Neuronal stem cell (in vitro differentiated cells): Measurements from ENCODE around the gene FXYD6.

Experiments
- DNase-seq: peaks from one replicate; pipeline ENCODE4 v3.0.0-alpha.2; 2013; ENCODE audit warnings: low spot score
- H2AFZ ChIP-seq: one replicate; pipeline ENCODE4 v1.6.1; 2013; ENCODE audit warnings: mild to moderate bottlenecking, low read length, inconsistent platforms
- H2AK5ac ChIP-seq: 2 replicates; pipeline ENCODE4 v1.6.1; 2013; ENCODE audit warnings: low read depth, mild to moderate bottlenecking, inconsistent platforms, low read length, moderate library complexity, mixed read lengths
- H2BK120ac ChIP-seq: 2 replicates; pipeline ENCODE4 v1.6.1; 2013; ENCODE audit warnings: low read depth, mild to moderate bottlenecking, inconsistent platforms, low read length, moderate library complexity, mixed read lengths
- H2BK12ac ChIP-seq: one replicate; pipeline ENCODE4 v1.6.1; 2013; ENCODE audit warnings: low read length, inconsistent platforms
- H2BK15ac ChIP-seq: 2 replicates; pipeline ENCODE4 v1.6.1; 2013; ENCODE audit warnings: mild to moderate bottlenecking, low read length, inconsistent platforms, mixed read lengths
- H2BK5ac ChIP-seq: one replicate; pipeline ENCODE4 v1.6.1; 2013; ENCODE audit warnings: inconsistent platforms, mild to moderate bottlenecking, low read length, moderate library complexity
- H3K14ac ChIP-seq: one replicate; pipeline ENCODE4 v1.6.1; 2013; ENCODE audit warnings: low read length, inconsistent platforms
- H3K18ac ChIP-seq: 2 replicates; pipeline ENCODE4 v1.6.1; 2013; ENCODE audit warnings: low read length, inconsistent platforms
- H3K23ac ChIP-seq: 2 replicates; pipeline ENCODE4 v1.6.1; 2013; ENCODE audit warnings: low read depth, mild to moderate bottlenecking, mixed read lengths, low read length, inconsistent platforms; ENCODE audit not compliant: poor library complexity
- H3K27ac ChIP-seq: replicated peaks from 3 replicates; pipeline ENCODE4 v1.5.1; 2013; ENCODE audit warnings: low read length, inconsistent platforms
- H3K27me3 ChIP-seq, 3 experiments: 2 replicates each; pipeline ENCODE4 v1.6.1; 2013; ENCODE audit warnings: low read length in 3 of 3, mild to moderate bottlenecking in 2 of 3, inconsistent platforms in 1 of 3, low read depth in 1 of 3, mixed read lengths in 1 of 3, moderate library complexity in 1 of 3; ENCODE audit not compliant: control insufficient read depth in 3 of 3, insufficient read depth in 3 of 3
- H3K36me3 ChIP-seq, 2 donors: replicated peaks in 1 of 2; 2 replicates each; pipeline ENCODE4 v1.6.1; 2013; ENCODE audit warnings: low read length in 2 of 2; ENCODE audit not compliant: control insufficient read depth in 2 of 2, insufficient read depth in 2 of 2
- H3K4ac ChIP-seq: 2 replicates; pipeline ENCODE4 v1.6.1; 2013; ENCODE audit warnings: inconsistent platforms, mild to moderate bottlenecking, low read length, moderate library complexity
- H3K4me1 ChIP-seq, 2 donors: 1 replicate in 1 of 2; 2 replicates in 1 of 2; pipeline ENCODE4 v1.6.1; 2013; ENCODE audit warnings: low read length in 2 of 2, low read depth in 1 of 2; ENCODE audit not compliant: control insufficient read depth in 2 of 2, insufficient read depth in 1 of 2
- H3K4me2 ChIP-seq: one replicate; pipeline ENCODE4 v1.6.1; 2013; ENCODE audit warnings: mild to moderate bottlenecking, low read length, inconsistent platforms; ENCODE audit not compliant: insufficient read depth, poor library complexity, severe bottlenecking
- H3K4me3 ChIP-seq, 2 donors: 2 replicates each; pipeline ENCODE4 v1.5.1; 2013; ENCODE audit warnings: low read length in 2 of 2, mild to moderate bottlenecking in 2 of 2, inconsistent platforms in 1 of 2, moderate library complexity in 1 of 2
- H3K79me1 ChIP-seq: one replicate; pipeline ENCODE4 v1.6.1; 2013; ENCODE audit warnings: low read depth, mild to moderate bottlenecking, inconsistent platforms, low read length, moderate library complexity
- H3K9ac ChIP-seq: one replicate; pipeline ENCODE4 v1.6.1; 2013; ENCODE audit warnings: mild to moderate bottlenecking, low read depth, low read length, inconsistent platforms; ENCODE audit not compliant: poor library complexity
- H3K9me3 ChIP-seq, 2 donors: replicated peaks in 1 of 2; 2 replicates each; pipeline versions ENCODE3 to v1.6.1; 2013; ENCODE audit warnings: low read length in 2 of 2, mild to moderate bottlenecking in 2 of 2, inconsistent platforms in 1 of 2, low read depth in 1 of 2, mixed read lengths in 1 of 2, moderate library complexity in 1 of 2; ENCODE audit not compliant: control insufficient read depth in 2 of 2, insufficient read depth in 1 of 2
- H4K8ac ChIP-seq: one replicate; pipeline ENCODE4 v1.6.1; 2013; ENCODE audit warnings: low read depth, mild to moderate bottlenecking, inconsistent platforms, low read length, moderate library complexity
- H4K91ac ChIP-seq: one replicate; pipeline ENCODE4 v1.6.1; 2013; ENCODE audit warnings: low read length, low read depth, mild to moderate bottlenecking, inconsistent platforms; ENCODE audit not compliant: poor library complexity
- WGBS, 2 donors: extraction: QIAGEN DNeasy Blood & Tissue Kit; methylation state at CpG; one replicate each; pipeline ENCODE4 v1.1.7; 2013; ENCODE audit warnings: missing lambda C conversion rate in 2 of 2, mixed read lengths in 1 of 2; ENCODE audit not compliant: insufficient read length in 2 of 2, insufficient replicate concordance in 1 of 2; ENCODE audit errors: extremely low coverage in 2 of 2; 5-methylcytosine and 5-hydroxymethylcytosine counted together

FXYD6 gene

DNA sequence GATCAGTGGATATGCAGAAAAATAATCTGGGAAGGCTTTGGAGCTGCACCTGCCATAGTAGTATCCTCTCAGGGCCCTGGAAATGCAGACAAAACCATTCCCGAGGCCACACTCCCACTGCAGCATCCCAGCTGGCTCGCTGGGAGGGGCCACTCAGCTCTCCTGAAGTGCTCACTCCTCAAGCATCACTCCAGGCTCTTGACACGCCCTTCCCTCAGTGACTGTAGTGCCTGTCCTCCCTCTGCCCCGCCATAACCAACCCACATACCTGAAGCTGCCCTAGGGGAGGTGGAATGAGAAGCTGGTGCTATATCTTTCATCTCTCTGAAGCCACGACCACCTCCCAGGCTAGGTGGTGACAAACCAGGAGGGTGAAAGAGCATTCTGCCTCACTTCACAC is 84.2 kb downstream of the FXYD6 start:
- WGBS, 2 donors = no CpG with 5 or more reads among the region's 5 CpGs
- Histone ChIP-seq H3K27me3 (peaks cover 23 to 77% (median 51%) of the 10 kb centered on the region in 3 experiments), H2AFZ (no peak overlapping the region), H3K14ac (no peak overlapping the region), H3K18ac (no peak overlapping the region), H4K91ac (no peak overlapping the region), H2BK12ac (no peak overlapping the region), H3K36me3 (no peaks in the 10 kb centered on the region), H3K9ac (no peak overlapping the region), H3K4me3 (no peak overlapping the region), H2AK5ac (no peak overlapping the region), H3K79me1 (peaks cover 2% of the 10 kb centered on the region), H3K9me3 (peaks cover 0 to 2% of the 10 kb centered on the region in 2 donors), H2BK120ac (no peak overlapping the region), H2BK5ac (peak overlapping the region; percentile 12), H3K4me2 (no peak overlapping the region), H3K4me1 (peaks cover 0 to 9% of the 10 kb centered on the region in 2 donors), H2BK15ac (peak overlapping the region; percentile 59), H3K4ac (no peak overlapping the region), H3K27ac (no peak overlapping the region), H4K8ac (no peak overlapping the region), H3K23ac (no peak overlapping the region)
- no peak for DNase-seq

DNA sequence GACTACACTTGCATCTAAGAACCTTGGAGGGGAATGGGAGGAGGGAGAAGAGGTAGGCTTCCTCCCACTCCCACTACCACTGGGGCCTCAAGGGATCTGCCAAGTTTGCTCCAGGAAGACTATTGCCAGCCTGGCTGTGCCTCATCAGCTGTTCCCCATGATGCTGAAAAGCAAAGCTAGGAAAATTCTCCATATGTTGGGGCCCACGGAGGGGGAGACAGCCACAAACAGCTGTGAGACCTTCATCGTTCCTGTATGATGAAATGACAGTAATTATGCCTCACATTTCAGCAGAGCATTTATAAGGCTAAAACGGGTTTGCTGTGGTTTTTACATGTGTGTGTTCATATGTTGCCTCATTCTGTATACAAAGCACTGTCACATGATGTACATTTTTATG is 86.2 kb downstream of the FXYD6 start:
- Histone ChIP-seq H3K79me1 (no peaks in the 10 kb centered on the region), H2AFZ (no peak overlapping the region), H3K36me3 (no peaks in the 10 kb centered on the region), H3K9me3 (peaks cover 0 to 2% of the 10 kb centered on the region in 2 donors), H3K14ac (no peak overlapping the region), H2BK12ac (no peak overlapping the region), H3K4me1 (peaks cover 0 to 5% of the 10 kb centered on the region in 2 donors), H3K27me3 (peaks cover 8 to 68% (median 31%) of the 10 kb centered on the region in 3 experiments), H2BK15ac (no peak overlapping the region), H4K91ac (no peak overlapping the region), H3K4me2 (no peak overlapping the region), H4K8ac (no peak overlapping the region), H3K9ac (no peak overlapping the region), H3K18ac (no peak overlapping the region), H2AK5ac (no peak overlapping the region), H3K27ac (no peak overlapping the region), H2BK5ac (no peak overlapping the region), H3K4me3 (no peak overlapping the region), H2BK120ac (no peak overlapping the region), H3K4ac (no peak overlapping the region), H3K23ac (no peak overlapping the region)
- WGBS, 2 donors = no CpG with 5 or more reads among the region's 3 CpGs
- DNase-seq = no peak

DNA sequence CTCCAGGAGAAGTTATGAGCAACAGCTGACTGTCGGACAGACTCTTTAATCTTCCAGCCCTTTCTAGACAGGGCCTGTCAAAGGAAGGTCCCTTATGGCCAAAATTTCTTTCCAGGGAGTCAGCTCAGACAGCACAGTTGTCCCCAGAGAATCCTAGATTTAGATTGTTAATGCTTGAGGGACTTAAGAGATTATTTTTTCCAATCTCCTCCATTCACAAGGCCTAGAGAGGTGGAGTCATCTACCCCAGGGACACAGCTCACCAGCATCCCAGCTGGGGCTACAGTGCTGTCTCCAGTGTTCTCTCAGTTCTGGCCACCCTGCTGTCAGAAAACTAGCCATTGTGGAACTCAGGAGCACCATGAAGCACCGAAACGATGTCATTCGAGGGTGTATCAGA is 87.2 kb downstream of the FXYD6 start:
- peaks cover 3 to 67% (median 23%) of the 10 kb centered on the region in 3 experiments for H3K27me3 ChIP-seq
- no peak overlapping the region for H2AK5ac ChIP-seq
- no peak overlapping the region for H3K9ac ChIP-seq
- H2BK5ac ChIP-seq = no peak overlapping the region
- no peak for DNase-seq
- WGBS, 2 donors = no CpG with 5 or more reads among the region's 4 CpGs
- H4K8ac ChIP-seq = no peak overlapping the region
- no peak overlapping the region for H3K4me3 ChIP-seq
- H2AFZ ChIP-seq = no peak overlapping the region
- no peak overlapping the region for H4K91ac ChIP-seq
- H3K4ac ChIP-seq = no peak overlapping the region
- H3K4me1 ChIP-seq = peaks cover 0 to 5% of the 10 kb centered on the region in 2 donors
- H3K14ac ChIP-seq = no peak overlapping the region
- no peak overlapping the region for H2BK12ac ChIP-seq
- H2BK120ac ChIP-seq = no peak overlapping the region
- H3K36me3 ChIP-seq = no peaks in the 10 kb centered on the region
- no peak overlapping the region for H3K4me2 ChIP-seq
- no peak overlapping the region for H2BK15ac ChIP-seq
- H3K9me3 ChIP-seq = peaks cover 0 to 2% of the 10 kb centered on the region in 2 donors
- H3K18ac ChIP-seq = no peak overlapping the region
- no peak overlapping the region for H3K27ac ChIP-seq
- H3K23ac ChIP-seq = no peak overlapping the region
- H3K79me1 ChIP-seq = no peaks in the 10 kb centered on the region
